HPDE6-E6E7 (cell line): Measurements from ENCODE around the gene FGD3.

ENCODE experiments used
- DNase-seq: peaks from one replicate; pipeline ENCODE4 v3.0.0; 2011; ENCODE audit warnings: missing footprints; ENCODE audit errors: extremely low spot score

Gene FGD3

DNA sequence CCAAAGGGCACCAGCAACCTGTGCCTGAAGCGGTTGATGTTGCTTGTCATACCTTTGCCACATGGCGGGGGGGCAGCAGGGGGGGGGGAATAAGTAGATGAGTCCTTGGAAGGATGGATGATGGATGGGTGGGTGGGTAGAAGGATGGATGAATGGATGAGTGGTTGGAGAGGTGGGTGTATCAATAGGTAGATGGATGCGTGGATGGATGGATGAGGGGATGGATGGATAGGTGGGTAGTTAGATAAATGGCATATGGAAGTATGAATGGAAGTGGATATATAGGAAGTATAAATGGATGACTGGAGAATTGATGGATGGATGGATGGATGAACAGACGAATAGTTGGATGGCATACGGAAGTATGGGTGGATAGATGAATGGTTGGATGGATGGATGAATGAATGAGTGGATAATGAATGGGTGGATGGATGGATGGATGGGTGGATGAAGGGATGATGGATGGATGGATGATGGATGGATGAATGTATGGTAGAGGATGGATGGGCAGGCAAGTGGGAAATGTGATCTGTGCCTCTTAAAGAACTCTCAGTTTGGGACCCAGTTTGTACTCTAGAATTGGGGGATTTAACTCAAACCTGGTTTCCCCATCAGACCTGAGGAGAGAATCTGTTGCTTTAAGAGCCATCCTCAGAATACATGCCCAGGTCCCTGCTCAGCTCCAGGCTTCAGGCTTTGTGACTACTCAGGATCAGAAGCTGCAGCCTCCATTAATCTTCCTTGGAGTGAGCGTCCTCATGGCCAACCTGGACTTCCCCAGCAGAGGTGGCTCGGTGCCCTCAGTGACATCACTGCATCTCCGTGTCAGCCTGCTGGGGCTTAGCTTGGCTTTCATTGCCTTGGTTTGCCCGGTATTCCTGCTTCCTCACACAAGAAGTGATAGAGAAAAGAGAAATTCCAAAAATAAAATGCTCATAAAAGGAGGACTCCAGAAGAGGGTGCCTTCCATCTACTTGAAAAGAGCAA, 83.6 kb downstream of the FGD3 start:
- no peak for DNase-seq

DNA sequence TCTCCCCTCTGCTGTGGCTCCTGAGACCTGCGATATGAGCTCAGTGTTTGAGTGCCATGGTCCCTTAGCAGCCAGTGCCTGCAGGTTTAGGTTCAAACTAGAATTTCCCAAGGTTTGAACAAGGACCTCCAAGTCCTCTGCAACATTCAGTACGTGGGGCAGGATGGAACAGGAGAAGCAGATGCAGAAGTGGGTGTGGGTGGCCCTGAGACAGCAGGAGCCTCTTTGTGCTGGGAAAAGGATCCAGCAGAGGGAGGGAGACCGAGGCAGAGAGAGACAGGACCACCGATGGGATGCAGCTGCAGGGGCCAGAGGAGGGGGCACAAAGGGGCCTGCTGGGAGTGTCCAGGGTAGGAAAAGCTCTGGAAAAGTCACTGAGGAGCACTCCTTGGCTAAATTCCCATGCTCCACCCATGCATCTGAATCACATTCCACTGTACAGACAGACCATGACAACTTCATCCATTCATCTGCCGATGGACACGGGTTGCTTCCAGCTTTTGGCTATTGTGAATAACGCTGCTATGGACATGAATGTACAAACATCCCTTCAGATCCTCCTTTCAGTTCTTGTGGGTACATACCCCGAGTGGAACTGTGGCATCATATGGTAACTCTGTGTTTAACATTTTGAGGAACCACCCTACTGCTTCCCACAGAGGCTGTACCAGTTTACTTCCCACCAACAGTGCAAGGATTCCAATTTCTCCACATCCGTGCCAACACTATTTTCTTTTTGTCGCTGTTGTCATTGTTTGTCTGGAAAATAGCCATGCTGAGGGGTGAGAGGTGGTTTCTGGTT, 84.5 kb downstream of the FGD3 start:
- DNase-seq, result no peak

DNA sequence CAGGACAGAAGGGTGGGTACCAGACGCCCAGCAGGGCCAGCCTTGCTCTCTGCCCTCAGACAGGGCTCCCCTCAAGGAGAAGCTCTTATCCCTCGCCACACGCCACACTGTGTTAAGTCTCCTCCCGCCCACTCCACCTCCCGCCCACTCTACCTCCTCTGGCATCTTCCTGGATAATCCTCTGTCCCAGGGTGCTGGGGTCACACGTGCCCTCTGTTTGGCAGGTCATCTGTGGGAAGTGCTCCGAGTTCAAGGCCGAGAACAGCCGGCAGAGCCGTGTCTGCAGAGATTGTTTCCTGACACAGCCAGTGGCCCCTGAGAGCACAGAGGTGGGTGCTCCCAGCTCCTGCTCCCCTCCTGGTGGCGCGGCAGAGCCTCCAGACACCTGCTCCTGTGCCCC, 85.2 kb downstream of the FGD3 start:
- no peak for DNase-seq

DNA sequence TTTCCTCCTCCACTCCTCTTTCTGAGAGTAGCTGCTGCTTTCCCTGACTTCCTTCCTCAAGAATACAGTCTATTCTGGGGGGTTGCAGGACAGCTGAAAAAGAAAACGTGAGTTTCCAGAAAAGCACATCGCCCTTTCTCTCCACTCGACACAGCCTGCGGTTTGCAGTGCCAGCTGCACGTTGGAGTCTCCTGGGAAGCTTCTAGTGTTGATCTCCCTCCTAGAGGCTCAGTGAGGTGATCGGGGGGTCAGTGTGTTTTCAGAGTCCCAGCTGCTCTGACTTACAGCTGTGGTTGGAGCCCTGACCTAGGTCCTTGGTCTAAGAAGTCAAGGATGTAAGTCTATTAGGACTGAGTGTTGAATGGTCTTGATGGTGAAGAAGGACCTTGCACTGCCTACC, 86.2 kb downstream of the FGD3 start:
- no peak for DNase-seq

DNA sequence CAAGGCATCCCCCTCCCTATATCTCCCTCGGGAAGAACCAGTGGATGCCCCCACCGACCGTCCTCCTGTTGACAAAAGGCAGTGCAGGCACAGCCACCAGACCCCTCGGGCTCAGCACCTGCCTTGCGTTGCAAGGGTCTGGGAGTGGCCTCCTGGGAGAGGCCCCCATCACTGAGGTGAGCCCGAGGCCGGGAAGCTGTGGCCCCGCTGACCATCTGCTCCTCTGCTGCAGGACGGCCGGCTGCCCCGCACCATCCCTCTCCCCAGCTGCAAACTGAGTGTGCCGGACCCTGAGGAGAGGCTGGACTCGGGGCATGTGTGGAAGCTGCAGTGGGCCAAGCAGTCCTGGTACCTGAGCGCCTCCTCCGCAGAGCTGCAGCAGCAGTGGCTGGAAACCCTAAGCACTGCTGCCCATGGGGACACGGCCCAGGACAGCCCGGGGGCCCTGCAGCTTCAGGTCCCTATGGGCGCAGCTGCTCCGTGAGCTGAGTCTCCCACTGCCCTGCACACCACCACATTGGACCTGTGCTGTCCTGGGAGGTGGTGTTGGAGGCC, 87.9 kb downstream of the FGD3 start:
- DNase-seq, result no peak

DNA sequence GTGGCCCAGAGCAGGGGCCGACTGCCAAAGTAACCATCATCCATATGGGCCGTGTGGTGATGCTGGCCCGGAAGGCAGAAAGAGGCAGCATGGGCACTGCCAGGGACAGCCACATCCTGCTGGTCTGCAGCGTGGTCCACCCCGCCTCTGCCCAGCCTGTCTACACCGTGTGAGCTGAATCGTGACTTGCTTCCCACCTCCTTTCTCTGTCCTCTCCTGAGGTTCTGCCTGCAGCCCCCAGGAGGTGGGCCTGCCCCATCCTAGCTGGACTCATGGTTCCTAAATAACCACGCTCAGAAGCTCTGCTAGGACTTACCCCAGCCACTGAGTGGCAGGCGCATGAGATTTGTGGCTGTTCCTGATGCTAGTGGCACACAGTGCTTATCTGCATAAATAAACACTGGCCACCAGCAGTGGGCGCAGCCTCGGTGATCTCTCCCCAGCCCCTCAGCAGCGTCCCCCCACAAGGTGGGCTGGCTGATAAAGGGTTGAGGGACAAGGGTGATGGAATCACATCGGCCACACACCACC, 88.6 kb downstream of the FGD3 start:
- DNase-seq, result no peak

DNA sequence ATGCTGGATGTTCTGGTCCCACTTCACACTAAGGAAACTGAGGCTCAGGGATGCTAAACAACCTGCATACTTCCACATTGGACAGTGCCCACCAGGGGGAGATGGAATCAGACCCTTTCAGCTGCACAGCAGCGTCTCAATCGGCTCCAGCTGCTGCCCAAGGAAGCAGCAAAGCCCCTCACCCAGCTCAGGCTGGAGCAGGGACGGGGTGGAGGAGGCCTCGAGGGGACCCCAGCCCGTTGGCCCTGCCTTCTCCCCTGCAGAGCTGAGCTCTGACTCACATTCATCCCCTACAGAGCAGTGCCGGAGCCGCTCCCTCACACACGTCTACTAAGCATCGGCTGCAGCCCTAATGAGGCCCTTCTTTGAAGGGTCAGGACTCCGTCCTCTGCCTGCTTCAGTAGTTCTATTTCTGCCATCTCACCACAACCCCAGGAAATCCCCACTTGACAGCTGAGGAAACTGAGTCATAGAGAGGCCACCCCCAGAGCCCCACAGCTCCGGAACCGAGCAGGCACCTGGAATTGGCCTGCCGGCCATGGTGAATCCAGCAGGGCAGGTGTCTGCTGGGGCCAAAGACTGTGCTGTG, 89.7 kb downstream of the FGD3 start:
- DNase-seq, result no peak

DNA sequence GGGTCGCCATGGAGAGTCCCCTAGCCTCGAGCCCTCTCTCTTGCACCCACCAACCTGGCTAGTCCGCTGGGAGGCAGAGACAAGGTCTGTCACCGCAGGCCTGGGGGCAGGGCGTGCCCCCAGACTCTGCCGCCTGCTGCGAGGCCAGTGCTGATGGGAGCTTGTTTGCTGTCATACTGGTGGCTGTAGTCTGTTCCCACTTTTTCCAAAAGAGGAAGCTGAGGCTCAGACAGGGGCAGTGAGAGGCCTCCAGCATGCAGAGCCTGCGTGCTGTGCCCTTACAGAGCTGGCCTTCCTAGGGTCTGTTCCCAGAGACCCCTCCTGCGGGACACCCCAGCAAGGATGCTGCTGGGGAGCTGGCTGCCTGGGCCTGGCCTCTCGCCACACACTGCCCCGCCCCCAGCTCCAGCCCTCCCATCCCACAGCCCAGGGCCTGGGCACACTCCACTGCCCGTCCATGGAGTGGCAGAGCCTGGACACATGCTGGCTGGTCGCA, 90.2 kb downstream of the FGD3 start:
- DNase-seq, result no peak

DNA sequence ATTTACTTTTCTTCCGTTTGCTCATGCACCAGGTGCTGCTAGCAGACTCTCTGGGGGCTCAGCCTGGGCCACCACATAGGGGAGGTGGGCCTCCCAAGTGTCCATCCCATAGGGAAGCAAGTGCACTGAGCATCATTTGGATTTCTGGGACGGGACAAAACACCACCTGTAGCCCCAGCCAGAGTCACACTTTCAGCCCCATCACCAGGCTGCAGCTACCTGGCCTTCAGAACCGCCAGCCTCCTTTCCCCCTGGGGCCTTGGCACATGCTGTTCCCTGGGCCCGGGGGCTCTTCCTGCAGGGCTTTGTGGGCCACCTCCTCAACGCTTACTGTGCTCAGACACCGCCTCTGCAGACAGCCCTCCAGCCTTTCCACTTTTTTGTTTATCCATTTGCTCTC, 91.6 kb downstream of the FGD3 start:
- no peak for DNase-seq

DNA sequence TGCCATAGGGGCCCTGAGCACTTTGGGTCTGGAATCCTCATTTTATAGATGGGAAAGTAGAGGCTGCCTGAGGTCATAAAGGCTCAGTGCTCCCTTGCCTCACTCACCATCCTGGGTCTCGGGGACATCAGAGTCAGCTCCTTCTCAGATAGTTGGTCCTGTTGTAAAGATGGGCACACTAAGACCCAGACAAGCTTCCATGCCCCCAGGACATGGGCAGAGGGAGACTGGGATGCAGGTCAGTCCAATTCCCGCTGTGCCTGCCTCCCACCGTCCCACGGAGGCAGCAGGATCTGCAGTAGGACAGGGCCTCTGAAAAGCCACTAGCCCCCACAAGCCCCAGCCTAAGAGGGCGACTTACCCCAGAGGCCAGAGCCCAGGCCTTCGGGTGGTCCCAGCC, 92.1 kb downstream of the FGD3 start:
- DNase-seq, result no peak

DNA sequence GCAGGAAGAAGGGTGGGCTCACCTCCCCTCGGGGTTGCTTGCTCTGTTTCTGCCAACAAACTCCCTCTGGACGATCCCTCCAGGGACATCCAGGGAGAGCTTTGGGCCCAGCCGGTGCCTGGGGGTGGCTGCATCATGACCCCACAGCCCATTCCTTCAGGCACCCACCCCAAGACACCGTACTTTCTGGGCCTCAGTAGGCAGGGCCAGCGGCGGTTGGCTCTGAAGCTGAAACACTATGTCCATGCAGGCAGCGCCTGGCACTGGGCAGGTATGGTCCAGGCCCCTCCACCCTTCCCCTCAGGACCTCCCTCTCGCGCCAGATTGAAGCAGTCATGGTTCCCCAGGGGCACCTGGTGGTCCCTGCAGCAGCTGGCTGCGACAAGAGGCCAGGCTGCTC, 92.7 kb downstream of the FGD3 start:
- no peak for DNase-seq

DNA sequence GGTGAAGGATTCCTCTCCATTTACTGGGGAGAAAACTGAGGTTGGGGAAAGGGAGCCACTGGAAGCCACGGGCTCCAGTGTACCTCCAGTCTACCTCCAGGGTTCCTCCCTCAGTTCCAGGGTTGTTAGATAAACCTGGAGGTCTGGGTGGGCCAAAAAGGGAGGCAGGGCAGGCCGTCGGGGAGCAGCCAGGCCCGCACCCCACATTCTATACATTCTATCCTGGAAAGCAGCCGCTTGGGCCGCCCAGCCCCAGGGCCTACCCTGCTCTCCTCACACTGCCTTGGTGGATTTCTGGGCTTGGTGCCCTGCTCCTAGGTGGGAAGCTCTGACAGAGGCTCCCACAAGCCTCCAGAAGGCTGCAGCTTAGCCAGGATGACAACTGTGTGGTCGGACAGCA, 93.1 kb downstream of the FGD3 start:
- DNase-seq, result no peak

DNA sequence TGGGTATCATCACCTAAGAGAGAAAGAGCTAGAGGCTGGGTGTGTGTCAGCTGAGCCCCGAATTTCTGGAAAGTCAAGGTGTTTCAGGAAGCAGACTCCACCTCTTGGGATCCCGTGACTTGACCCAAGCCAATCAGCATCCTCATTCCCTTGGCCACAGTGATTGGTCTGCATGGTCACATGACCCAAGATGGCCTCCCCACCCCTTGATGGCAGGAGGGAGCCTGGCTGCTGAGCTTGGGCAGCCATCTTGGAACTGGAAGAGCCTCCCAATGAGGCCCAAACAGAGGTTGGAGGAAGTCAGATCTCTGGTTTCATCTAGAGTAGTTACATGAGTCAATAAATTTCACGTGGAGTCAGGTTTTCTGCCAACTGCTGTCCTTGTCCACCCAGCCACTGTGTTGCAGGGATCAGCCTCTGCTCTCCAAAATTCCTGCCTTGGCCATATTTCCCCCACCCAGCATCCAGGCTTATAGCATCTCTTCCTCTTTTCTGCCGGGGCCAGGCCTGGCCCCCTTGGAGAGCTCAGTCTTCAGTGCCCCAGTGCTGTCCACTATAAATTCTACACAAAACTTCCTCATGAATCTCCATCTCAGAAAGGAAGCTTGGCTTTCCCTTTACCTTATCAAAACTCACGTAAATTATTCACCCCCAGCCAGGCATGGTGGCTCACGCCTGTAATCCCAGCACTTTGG, 93.9 kb downstream of the FGD3 start:
- DNase-seq, result no peak

DNA sequence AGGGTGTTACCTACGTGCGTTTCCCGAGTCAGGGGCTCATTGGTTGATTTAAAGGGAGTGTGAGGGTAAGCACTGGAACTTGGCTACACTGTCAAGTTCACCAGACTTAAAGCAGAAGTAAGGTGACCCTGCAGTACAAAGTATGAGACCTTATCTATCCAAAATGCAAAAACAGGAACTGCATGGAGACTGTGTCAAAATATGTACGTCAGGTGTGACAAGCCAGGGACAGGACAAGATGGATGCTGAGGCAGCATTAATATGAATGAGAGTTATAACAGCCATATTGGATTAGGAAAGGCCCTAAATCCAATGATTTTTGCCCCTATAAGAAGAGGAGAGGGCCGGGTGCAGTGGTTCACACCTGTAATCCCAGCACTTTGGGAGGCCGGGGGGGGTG, 95.8 kb downstream of the FGD3 start:
- no peak for DNase-seq

DNA sequence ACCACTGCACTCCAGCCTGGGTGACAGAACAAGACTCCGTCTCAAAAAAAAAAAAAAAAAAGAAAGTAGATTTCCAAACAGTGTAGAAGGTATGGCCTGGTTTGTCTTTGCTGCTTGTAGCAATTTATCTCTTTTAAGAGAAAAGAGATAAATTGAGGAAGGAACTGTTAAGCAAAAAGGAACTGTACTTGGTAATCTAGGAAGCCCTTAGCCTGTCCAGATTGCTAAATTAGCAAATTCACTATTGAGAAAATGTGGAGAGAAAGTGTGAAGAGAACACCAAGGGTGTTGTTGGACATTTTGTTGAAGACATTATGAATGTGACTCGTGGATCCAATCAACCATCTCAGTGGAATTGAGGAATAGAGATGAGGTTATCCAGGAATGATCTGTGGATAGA, 98.2 kb downstream of the FGD3 start:
- no peak for DNase-seq

DNA sequence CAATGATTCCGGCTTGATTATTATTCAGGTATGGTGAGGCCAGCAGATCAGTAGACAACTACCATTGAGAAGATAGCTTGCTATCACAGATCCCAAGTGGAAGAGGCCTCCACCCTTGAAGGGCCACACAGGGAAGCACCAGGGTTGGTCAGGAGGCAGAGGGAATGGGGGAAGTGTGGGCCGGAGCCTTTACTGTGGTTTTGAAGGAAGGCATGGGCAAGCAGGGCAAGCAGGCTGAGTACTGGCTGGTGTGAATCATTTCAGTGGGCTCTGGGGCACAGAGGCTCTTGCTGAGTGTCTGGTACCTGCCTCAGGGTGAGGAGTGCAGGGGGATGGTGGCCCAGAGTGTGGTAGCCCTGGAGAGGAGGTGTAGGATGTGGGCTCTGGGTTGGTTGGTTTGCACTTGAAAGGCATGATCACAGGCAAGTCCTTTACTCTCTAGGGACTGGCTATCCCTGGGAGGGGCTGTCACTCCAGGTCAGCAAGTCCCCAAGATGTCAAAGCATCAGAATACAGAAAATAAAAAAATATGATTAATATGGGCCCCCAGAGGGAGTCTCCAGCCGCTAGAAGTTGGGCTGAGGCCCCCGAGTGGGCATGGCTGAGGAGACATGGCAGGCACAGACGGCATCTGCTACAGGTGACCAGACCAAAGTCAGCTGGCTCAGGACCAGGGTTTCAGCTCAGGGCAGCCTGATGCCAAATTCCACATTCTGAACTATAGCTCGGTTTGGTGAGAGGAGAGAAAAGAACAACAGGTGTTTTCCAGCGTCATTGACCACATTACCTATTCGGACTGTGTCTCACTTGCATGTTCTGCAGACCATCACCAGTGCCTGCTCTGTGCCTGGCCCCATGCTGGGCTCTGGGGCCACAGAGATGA, 101.5 kb downstream of the FGD3 start:
- no peak for DNase-seq

DNA sequence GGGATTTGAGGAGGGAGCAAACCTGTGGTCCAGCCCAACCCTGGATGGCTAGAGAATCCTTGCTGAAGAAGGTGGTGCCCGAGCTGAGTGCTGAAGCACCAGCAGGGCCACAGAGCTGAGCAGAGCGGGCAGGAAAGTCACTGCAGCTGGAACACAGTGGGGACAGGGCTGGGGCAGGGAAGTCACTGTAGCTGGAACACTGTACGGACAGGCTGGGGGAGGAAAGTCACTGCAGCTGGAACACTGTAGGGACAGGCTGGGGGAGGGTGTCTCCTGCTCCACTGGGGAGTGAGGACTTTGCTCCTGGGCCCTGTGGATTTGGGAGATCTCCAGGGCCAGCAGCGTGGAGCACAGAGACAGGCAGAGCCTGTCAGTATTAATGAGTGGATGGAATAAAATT, 102.2 kb downstream of the FGD3 start:
- DNase-seq, result no peak

DNA sequence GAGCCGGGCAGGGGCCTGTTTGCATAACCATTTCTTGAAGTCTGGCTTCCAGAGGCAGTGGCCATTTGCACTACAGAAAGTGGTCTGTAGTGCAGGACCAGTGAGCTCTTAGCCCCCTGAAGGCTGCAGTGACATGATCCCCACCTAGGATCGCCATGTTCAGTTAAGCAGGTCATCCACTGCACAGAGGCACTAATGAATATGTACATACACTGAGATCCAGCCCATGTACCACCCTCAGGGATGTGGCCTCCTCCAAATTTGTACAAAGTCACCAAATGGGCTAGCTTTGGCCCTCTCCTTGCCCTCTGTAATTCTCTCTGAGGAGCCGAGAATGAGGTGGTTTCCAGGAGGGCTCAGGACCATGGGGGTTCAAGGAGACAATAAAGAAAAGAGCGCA, 102.9 kb downstream of the FGD3 start:
- no peak for DNase-seq

DNA sequence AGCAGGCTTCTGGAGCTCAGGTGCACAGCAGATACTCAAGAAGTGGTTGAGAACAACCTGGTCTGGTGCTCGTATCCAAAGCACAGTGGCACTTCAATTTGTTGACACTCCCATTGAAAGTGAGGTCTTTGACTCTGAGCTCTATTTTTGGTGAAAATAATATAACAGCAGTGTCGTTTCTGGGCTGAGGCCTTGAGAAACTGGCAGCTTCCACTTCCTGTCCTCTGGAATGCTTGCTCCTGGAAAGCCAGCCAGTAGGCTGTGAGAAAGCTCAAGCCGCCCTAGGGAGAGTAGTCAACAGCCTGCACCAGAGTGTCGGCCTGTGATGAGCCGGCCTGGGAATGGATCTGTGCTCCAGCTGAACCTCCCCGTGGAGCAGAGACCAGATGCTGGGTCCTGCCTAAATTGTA, 104.4 kb downstream of the FGD3 start:
- DNase-seq, result no peak
